Raji (cell line): ENCODE measurements around the gene C22orf15.

Experiments
- POLR2A ChIP-seq: IDR thresholded peaks from 2 replicates; pipeline ENCODE4 v1.6.1; 2011; ENCODE audit warnings: low read depth, low read length, control low read depth; ENCODE audit not compliant: insufficient read depth

The C22orf15 gene

GRCh38 chr22:23760056-23760455 is 2.7 kb upstream of the C22orf15 start:
- no peak for TF ChIP-seq POLR2A

- no peak for TF ChIP-seq POLR2A
Observed at GRCh38 chr22:23763579-23763945, 772 bp downstream of the C22orf15 start.

- no peak for TF ChIP-seq POLR2A
Observed at GRCh38 chr22:23763954-23764353, 1.2 kb downstream of the C22orf15 start.

GRCh38 chr22:23764899-23765881 is 2.4 kb downstream of the C22orf15 start:
- 0 out of 2 replicates have a peak, but pooled peaks have one; percentile 23 for TF ChIP-seq POLR2A

- no peak for TF ChIP-seq POLR2A
Observed at GRCh38 chr22:23767303-23767672, 4.5 kb downstream of the C22orf15 start.

GRCh38 chr22:23767673-23768548 is 5.1 kb downstream of the C22orf15 start, which contains the start of gene CHCHD10:
TSS of gene CHCHD10 (minus strand) at chr22:23767972. CDS start at chr22:23767874, 98 bp downstream.
- TF ChIP-seq POLR2A = peak; percentile 85

GRCh38 chr22:23769321-23769965 is 6.7 kb downstream of the C22orf15 start:
- no peak for TF ChIP-seq POLR2A

- no peak for TF ChIP-seq POLR2A
Observed at GRCh38 chr22:23772315-23772648, 9.5 kb downstream of the C22orf15 start.

GRCh38 chr22:23772649-23773473 is 10.1 kb downstream of the C22orf15 start, which contains the start of gene MMP11:
TSS of gene MMP11 (plus strand) at chr22:23772849. CDS start at chr22:23772871, 22 bp downstream.
- no peak for TF ChIP-seq POLR2A

GRCh38 chr22:23773483-23774113 is 10.8 kb downstream of the C22orf15 start:
- TF ChIP-seq POLR2A = no peak

- no peak for TF ChIP-seq POLR2A
Observed at GRCh38 chr22:23774114-23774921, 11.5 kb downstream of the C22orf15 start.

- TF ChIP-seq POLR2A = no peak
Observed at GRCh38 chr22:23774922-23775436, 12.2 kb downstream of the C22orf15 start.
